Sciatic nerve (tissue), 2 donors: Measurements from ENCODE around the gene TSPAN14. TPM values are rescaled to one million over a fixed set of nuclear protein-coding genes. Genes with fewer than 3 reads are reported as not detected.
A peak's percentile ranks its signal among the peaks of the same experiment; 100 is the strongest.
"Not testable (repeated sequence)": the region's sequence is repeated elsewhere in the genome, so short reads cannot be mapped to it uniquely, and the experiment has no call there.

ENCODE experiments used
- ATAC-seq: fragments of 200-7000 bp; cut with Tn5 transposase; one replicate; pipeline ENCODE4 v1.9.1; 2020; ENCODE audit warnings: mild to moderate bottlenecking, moderate library complexity
- DNase-seq: peaks from one replicate; pipeline ENCODE4 v3.0.0-alpha.2; 2020; ENCODE audit warnings: low spot score
- intact Hi-C: fragments of 100-400 bp; cut with DNase I; formaldehyde crosslinking; loops from one replicate; pipeline ENCODE4 v1.14.2; 2022
- total RNA-seq: library from RNA; stranded (reverse); fragmentation: NEBNext Ultra II Directional; extraction: Animal tissue kit (Norgen Biotek cat#: 25700); gene quantifications from one replicate; pipeline ENCODE4 v1.2.1, GENCODE V29; 2021
- donor health status: DM: no; HTN: no; CAD: no.
- donor health status: DM: no; HTN: no; CAD: no.

TSPAN14 gene
- total RNA-seq, 1 donor from 2014 or later: 103 TPM

GRCh38 chr10:80528901-80529300 is 74.8 kb downstream of the TSPAN14 start:
- intact Hi-C loops: no loop called here
- ATAC-seq: no peak
- no peak for DNase-seq

GRCh38 chr10:80529604-80530003 is 75.5 kb downstream of the TSPAN14 start:
- intact Hi-C loops: no loop called here
- ATAC-seq (peak; percentile 56), DNase-seq (no peak)

- ATAC-seq (peak; percentile 66), DNase-seq (no peak)
- intact Hi-C loops: no loop called here
Observed at GRCh38 chr10:80530251-80530650, 76.1 kb downstream of the TSPAN14 start.

- intact Hi-C loops: no loop called here
- DNase-seq (no peak), ATAC-seq (no peak)
Observed at GRCh38 chr10:80530816-80531215, 76.7 kb downstream of the TSPAN14 start.

GRCh38 chr10:80532571-80532970 is 78.5 kb downstream of the TSPAN14 start:
- no peak for ATAC-seq
- DNase-seq: peak; percentile 51
- intact Hi-C loops: no loop called here

- DNase-seq, ATAC-seq, intact Hi-C loops: not testable (repeated sequence)
Observed at GRCh38 chr10:80534059-80534458, 79.9 kb downstream of the TSPAN14 start.

GRCh38 chr10:80534646-80535045 is 80.5 kb downstream of the TSPAN14 start:
- intact Hi-C loops, ATAC-seq, DNase-seq: not testable (repeated sequence)

GRCh38 chr10:80535671-80536360 is 81.7 kb downstream of the TSPAN14 start:
- ATAC-seq (peak; percentile 91), DNase-seq (peak; percentile 86)
- intact Hi-C loops: no loop called here

GRCh38 chr10:80536361-80536835 is 82.3 kb downstream of the TSPAN14 start:
- intact Hi-C loops: no loop called here
- DNase-seq (no peak), ATAC-seq (peak; percentile 26)

- ATAC-seq (no peak), DNase-seq (peak; percentile 27)
- intact Hi-C loops: no loop called here
Observed at GRCh38 chr10:80537086-80537735, 83.1 kb downstream of the TSPAN14 start.

- intact Hi-C loops: no loop called here
- DNase-seq: peak; percentile 50
- no peak for ATAC-seq
Observed at GRCh38 chr10:80537736-80538480, 83.8 kb downstream of the TSPAN14 start, which contains the start of gene SH2D4B. TSS of gene SH2D4B (plus strand) at chr10:80537902. CDS start at chr10:80538332, 430 bp downstream.

- intact Hi-C loops: no loop called here
- DNase-seq (peak; percentile 34), ATAC-seq (no peak)
Observed at GRCh38 chr10:80538481-80539185, 84.5 kb downstream of the TSPAN14 start.

- intact Hi-C loops: no loop called here
- ATAC-seq: no peak
- DNase-seq: no peak
Observed at GRCh38 chr10:80539421-80540031, 85.4 kb downstream of the TSPAN14 start.

GRCh38 chr10:80540136-80540535 is 86.0 kb downstream of the TSPAN14 start:
- intact Hi-C loops: no loop called here
- no peak for ATAC-seq

GRCh38 chr10:80540618-80540980 is 86.5 kb downstream of the TSPAN14 start:
- DNase-seq (peak; percentile 43), ATAC-seq (no peak)
- intact Hi-C loops: no loop called here

More at GRCh38 chr10:80540136-80540535, 86.0 kb downstream of the TSPAN14 start:
- no peak for DNase-seq

GRCh38 chr10:80540981-80541750 is 87.1 kb downstream of the TSPAN14 start:
- ATAC-seq (no peak), DNase-seq (peak; percentile 39)
- intact Hi-C loops: no loop called here

GRCh38 chr10:80542053-80542452 is 87.9 kb downstream of the TSPAN14 start:
- no peak for ATAC-seq
- intact Hi-C loops: no loop called here
- no peak for DNase-seq
